RWPE2 (cell line): ENCODE results near the gene CAPSL.
"Not testable (repeated sequence)": the region's sequence is repeated elsewhere in the genome, so short reads cannot be mapped to it uniquely, and the experiment has no call there.

Experiments
- ATAC-seq: fragments of 200-7000 bp; cut with Tn5 transposase; 3 replicates; pipeline ENCODE4 v1.9.1; 2021; ENCODE audit warnings: low read depth
- DNase-seq: peaks from one replicate; pipeline ENCODE4 v3.0.0-alpha.2; 2020; ENCODE audit warnings: low spot score
- H3K27ac ChIP-seq: fragments of 450-650 bp; 2 replicates; pipeline ENCODE4 v1.5.1; 2017; ENCODE audit warnings: mild to moderate bottlenecking; ENCODE audit not compliant: poor library complexity, severe bottlenecking
- H3K27me3 ChIP-seq: fragments of 250-450 bp; sonication (Bioruptor Pico); 2 replicates; pipeline ENCODE4 v1.5.1; 2021; ENCODE audit warnings: mild to moderate bottlenecking, moderate library complexity; ENCODE audit not compliant: insufficient read depth, poor library complexity, severe bottlenecking
- H3K36me3 ChIP-seq: fragments of 250-450 bp; sonication (Bioruptor Pico); 2 replicates; pipeline ENCODE4 v1.5.1; 2020; ENCODE audit warnings: low read depth, mild to moderate bottlenecking, moderate library complexity
- H3K4me1 ChIP-seq: fragments of 250-450 bp; sonication (Bioruptor Pico); 2 replicates; pipeline ENCODE4 v1.5.1; 2021; ENCODE audit warnings: mild to moderate bottlenecking, moderate library complexity; ENCODE audit not compliant: insufficient read depth, poor library complexity, severe bottlenecking
- H3K4me3 ChIP-seq: fragments of 250-450 bp; sonication (Bioruptor Pico); 2 replicates; pipeline ENCODE4 v1.5.1; 2021; ENCODE audit warnings: mild to moderate bottlenecking, moderate library complexity; ENCODE audit not compliant: severe bottlenecking
- H3K9me3 ChIP-seq: fragments of 250-450 bp; sonication (Bioruptor Pico); 2 replicates; pipeline ENCODE4 v1.5.1; 2021; ENCODE audit warnings: mild to moderate bottlenecking, moderate library complexity; ENCODE audit not compliant: severe bottlenecking
- TF ChIP-seq, protein P1 (sequence below): fragments of 450-650 bp; IDR thresholded peaks from one replicate; pipeline ENCODE4 v1.5.1; 2017; ENCODE audit warnings: mild to moderate bottlenecking, moderate library complexity; ENCODE audit not compliant: poor library complexity, severe bottlenecking

CAPSL gene

DNA sequence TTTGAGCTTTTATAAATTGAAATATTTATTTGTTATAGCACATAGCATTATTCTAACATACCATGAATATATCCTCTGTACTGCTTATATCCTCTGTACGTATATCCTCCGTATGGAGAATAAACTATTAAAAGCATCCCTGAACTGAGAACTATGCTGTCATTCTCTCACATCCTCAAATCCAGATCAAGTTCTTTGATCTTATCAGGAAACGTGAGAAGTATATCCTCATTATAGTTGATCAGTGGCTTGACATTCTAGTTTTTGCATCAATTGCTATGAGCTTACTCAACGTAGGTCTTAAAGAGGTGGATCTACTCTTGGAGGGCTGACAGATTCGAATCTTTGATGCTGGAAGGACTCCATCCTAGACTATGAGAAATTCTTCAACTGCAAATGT, 44.3 kb downstream of the CAPSL start:
- TF ChIP-seq, protein P1, sequence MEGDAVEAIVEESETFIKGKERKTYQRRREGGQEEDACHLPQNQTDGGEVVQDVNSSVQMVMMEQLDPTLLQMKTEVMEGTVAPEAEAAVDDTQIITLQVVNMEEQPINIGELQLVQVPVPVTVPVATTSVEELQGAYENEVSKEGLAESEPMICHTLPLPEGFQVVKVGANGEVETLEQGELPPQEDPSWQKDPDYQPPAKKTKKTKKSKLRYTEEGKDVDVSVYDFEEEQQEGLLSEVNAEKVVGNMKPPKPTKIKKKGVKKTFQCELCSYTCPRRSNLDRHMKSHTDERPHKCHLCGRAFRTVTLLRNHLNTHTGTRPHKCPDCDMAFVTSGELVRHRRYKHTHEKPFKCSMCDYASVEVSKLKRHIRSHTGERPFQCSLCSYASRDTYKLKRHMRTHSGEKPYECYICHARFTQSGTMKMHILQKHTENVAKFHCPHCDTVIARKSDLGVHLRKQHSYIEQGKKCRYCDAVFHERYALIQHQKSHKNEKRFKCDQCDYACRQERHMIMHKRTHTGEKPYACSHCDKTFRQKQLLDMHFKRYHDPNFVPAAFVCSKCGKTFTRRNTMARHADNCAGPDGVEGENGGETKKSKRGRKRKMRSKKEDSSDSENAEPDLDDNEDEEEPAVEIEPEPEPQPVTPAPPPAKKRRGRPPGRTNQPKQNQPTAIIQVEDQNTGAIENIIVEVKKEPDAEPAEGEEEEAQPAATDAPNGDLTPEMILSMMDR: no peak
- Histone ChIP-seq H3K36me3 (no peaks in the 10 kb centered on the region), H3K27me3 (no peaks in the 10 kb centered on the region), H3K4me3 (no peak overlapping the region), H3K27ac (no peak overlapping the region), H3K9me3 (no peaks in the 10 kb centered on the region), H3K4me1 (no peaks in the 10 kb centered on the region)
- no peak for DNase-seq
- no peak for ATAC-seq

DNA sequence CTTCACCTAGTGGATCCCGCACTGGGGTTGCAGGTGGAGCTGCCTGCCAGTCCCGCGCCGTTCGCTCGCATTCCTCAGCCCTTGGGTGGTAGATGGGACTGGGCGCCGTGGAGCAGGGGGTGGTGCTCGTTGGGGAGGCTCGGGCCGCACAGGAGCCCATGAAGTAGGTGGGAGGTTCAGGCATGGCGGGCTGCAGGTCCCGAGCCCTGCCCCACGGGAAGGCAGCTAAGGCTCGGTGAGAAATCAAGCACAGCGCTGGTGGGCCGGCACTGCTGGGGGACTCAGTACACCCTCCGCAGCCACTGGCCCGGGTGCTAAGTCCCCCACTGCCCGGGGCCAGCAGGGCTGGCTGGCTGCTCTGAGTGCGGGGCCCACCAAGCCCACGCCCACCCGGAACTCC, 45.6 kb downstream of the CAPSL start:
- H3K9me3 ChIP-seq, H3K27me3 ChIP-seq, H3K4me3 ChIP-seq, DNase-seq, ATAC-seq, H3K27ac ChIP-seq, H3K4me1 ChIP-seq, H3K36me3 ChIP-seq: not testable (repeated sequence)

DNA sequence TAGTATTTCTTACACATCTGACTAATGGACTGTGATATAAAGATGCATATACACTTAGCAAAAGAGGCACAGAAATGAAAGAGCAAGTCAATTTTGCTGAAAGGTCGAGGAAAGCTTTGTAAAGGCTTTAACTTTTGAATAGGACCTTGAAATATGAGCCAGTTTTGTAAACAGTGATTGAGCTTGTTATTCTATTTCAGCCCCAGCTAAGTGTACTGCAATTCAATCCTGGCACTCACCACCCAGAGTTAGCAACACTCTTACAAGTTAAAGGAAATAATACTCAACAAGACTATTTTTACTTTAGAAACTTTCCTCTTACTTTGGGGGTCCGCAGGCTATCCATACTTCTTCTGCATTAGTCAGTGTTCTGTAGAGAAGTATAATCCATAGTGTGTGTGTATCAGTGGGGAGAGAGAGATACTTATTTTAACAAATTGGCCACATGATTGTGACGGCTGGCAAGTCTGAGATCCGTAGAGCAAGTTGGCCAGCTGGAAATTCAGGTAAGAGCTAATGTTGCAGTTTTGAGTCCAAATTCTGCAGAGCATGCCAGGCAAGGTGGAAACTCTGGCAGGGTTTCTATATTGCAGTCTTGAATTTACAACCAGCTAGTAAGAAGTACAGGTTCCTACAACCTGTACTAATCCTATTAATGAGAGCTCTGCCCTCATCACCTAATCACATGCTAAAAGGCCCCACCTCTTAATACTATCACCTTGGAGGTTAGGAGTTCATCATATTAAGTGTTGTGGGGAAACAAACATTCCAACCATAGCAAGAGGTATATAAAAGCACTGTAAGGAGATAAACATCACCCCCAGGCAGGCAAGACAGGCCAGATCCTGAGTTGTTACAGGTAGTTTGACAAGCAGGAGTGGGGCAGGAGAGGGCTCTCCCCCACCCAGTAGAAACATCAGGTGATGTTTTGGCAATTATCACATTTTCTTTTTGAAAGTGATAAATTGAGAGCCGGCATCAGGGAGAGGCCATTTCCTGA, 48.1 kb downstream of the CAPSL start:
- no peaks in the 10 kb centered on the region for H3K4me1 ChIP-seq
- H3K4me3 ChIP-seq: no peak overlapping the region
- TF ChIP-seq, protein P1: no peak
- H3K9me3 ChIP-seq: no peaks in the 10 kb centered on the region
- H3K27me3 ChIP-seq: no peaks in the 10 kb centered on the region
- ATAC-seq (peak; percentile 41; the same call in 1 of the 3 replicates), DNase-seq (no peak)
- H3K27ac ChIP-seq: no peak overlapping the region
- no peaks in the 10 kb centered on the region for H3K36me3 ChIP-seq

DNA sequence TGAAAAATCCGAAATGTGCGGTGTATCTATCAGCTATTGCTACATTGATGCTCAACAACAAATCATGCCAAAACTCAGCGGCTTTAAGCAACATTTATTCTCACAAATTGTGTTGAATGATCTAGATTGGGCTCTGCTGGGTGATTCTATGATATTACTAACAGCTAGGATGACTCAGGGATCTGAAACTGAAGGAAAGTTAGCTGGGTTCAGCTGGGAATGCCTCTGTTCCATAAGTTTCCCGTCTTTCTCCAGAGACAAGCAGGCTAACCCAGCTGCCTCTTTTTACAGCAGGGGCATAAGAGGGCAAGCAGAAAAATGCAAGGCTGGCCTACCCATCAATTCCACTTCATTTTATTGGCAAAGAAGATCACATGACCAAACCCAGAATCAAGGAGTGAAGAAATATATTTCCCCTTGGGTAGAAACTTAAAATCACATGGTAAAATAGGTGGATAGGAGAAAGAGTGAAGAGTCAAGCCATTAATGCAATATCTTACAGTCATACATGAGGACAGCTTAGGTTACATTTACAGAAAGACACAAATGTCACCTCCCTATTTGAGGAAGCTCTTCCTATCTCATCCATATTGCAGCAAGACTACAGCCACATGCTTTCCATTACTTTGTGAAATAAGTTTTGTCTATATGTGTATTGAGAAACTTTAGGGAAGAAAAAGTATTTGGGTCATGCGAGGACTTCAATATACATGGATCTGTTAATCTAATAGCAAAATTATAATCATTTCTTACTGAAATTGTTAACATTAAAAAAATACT, 50.9 kb downstream of the CAPSL start:
- Histone ChIP-seq H3K36me3 (no peaks in the 10 kb centered on the region), H3K27ac (no peak overlapping the region), H3K4me3 (no peak overlapping the region), H3K4me1 (peaks cover 19% of the 10 kb centered on the region), H3K27me3 (no peaks in the 10 kb centered on the region), H3K9me3 (no peaks in the 10 kb centered on the region)
- DNase-seq (no peak), ATAC-seq (no peak)
- TF ChIP-seq, protein P1: no peak

DNA sequence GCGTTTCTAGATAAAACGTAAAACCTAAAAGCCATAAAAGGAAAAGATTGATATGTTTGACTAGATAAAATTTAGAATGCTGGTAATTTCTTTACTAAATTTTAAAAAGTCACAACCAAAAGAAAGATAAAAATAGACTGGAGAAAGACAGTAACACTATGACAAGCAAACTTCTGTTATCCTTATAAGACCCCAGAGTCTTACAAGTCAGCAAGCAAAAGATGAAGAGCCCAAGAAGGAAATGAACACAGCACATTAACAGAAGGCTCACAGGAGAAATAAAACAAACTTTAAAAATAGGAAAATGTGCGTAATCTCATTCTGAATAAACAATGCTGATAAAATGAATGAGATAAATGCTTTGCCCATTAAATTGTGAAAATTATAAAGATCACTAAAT, 52.0 kb downstream of the CAPSL start:
- Histone ChIP-seq H3K27me3 (no peaks in the 10 kb centered on the region), H3K9me3 (no peaks in the 10 kb centered on the region), H3K4me3 (no peak overlapping the region), H3K4me1 (peaks cover 19% of the 10 kb centered on the region), H3K27ac (no peak overlapping the region), H3K36me3 (no peaks in the 10 kb centered on the region)
- ATAC-seq (no peak), DNase-seq (no peak)
- TF ChIP-seq, protein P1: no peak
